ENCODE data around the gene FUBP1.
A peak's percentile ranks its signal among the peaks of the same experiment; 100 is the strongest.
"Not testable (repeated sequence)": the region's sequence is repeated elsewhere in the genome, so short reads cannot be mapped to it uniquely, and the experiment has no call there.

Gene FUBP1

GRCh38 chr1:77978969-77979876 lies at the start of gene FUBP1:
FUBP1 (minus strand) TSS chr1:77979072; CDS start chr1:77979004, 68 bp downstream.
- DNase-seq: peak; percentile 97 to 98

- not testable (repeated sequence) for DNase-seq
Measured at GRCh38 chr1:78021134-78021533, 42.3 kb upstream of the FUBP1 start.

GRCh38 chr1:78019024-78019423 lies 40.2 kb upstream of the FUBP1 start:
- DNase-seq: no peak

GRCh38 chr1:78015148-78015547 lies 36.3 kb upstream of the FUBP1 start:
- DNase-seq: no peak

GRCh38 chr1:78011050-78011449 lies 32.2 kb upstream of the FUBP1 start:
- DNase-seq: no peak

- DNase-seq: no peak
Measured at GRCh38 chr1:78009836-78010235, 31.0 kb upstream of the FUBP1 start.

GRCh38 chr1:78009276-78009675 lies 30.4 kb upstream of the FUBP1 start:
- DNase-seq: no peak

GRCh38 chr1:78007677-78008341 lies 28.9 kb upstream of the FUBP1 start:
- DNase-seq: no peak

- no peak for DNase-seq
Measured at GRCh38 chr1:78006521-78006920, 27.6 kb upstream of the FUBP1 start.

- DNase-seq: peak in 1 of 2 donors; percentile 27
Measured at GRCh38 chr1:78005755-78006154, 26.9 kb upstream of the FUBP1 start.

- no peak for DNase-seq
Measured at GRCh38 chr1:78005448-78005722, 26.5 kb upstream of the FUBP1 start.

- DNase-seq: peak; percentile 85 to 92
Measured at GRCh38 chr1:78004719-78005447, 26.0 kb upstream of the FUBP1 start, which contains the start of gene DNAJB4. DNAJB4 (plus strand) TSS chr1:78004939; CDS start chr1:78005111, 172 bp downstream.

GRCh38 chr1:78003882-78004718 lies 25.2 kb upstream of the FUBP1 start:
- peak; percentile 57 to 60 for DNase-seq

GRCh38 chr1:78003070-78003746 lies 24.3 kb upstream of the FUBP1 start:
- no peak for DNase-seq

- DNase-seq: not testable (repeated sequence)
Measured at GRCh38 chr1:78000536-78000935, 21.7 kb upstream of the FUBP1 start.

- no peak for DNase-seq
Measured at GRCh38 chr1:77996734-77997133, 17.9 kb upstream of the FUBP1 start.

- DNase-seq: no peak
Measured at GRCh38 chr1:77994117-77994705, 15.3 kb upstream of the FUBP1 start.

- no peak for DNase-seq
Measured at GRCh38 chr1:77991638-77992037, 12.8 kb upstream of the FUBP1 start.

GRCh38 chr1:77990629-77991204 lies 11.8 kb upstream of the FUBP1 start:
- no peak for DNase-seq

GRCh38 chr1:77989744-77990143 lies 10.9 kb upstream of the FUBP1 start:
- no peak for DNase-seq

- no peak for DNase-seq
Measured at GRCh38 chr1:77987919-77988318, 9.0 kb upstream of the FUBP1 start.

All from CD4-positive, alpha-beta T cell treated with Interleukin-1 beta for 1 hour (primary cell).